Measurements from ENCODE around the gene TNFRSF8. TPM values are rescaled to one million over a fixed set of nuclear protein-coding genes. Genes with fewer than 3 reads are reported as not detected.
"Not testable (repeated sequence)": the region's sequence is repeated elsewhere in the genome, so short reads cannot be mapped to it uniquely, and the experiment has no call there.

Gene TNFRSF8
- total RNA-seq, 2 donors from 2014 or later: 0.16 to 0.47 TPM

DNA sequence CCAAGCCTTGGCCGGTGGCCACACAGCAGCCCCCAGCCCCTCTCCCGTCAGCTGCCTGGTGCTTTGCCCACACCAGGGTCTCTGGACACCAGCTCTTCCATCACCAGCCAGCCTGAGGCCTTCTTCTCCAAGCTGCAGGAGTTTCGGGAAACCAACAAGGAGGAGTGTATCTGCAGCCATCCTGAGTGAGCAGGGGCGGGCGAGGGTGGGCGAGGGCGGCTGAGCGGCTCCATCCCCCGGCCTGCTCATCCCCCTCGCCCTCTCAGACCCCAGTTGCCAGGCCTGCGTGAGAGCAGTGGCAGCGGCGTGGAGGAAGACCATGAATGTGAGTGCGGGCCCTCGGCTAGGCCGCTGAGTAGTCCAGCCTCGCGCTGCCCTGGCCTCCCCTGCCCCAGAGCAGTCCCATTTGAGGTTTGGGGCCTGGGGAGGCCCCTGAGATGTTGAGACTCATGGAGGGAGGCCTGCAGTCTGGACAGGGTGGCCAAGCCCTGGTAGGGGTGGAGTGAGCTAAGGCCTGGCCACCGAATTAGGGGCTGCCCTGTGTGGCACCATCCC lies 34.1 kb upstream of the TNFRSF8 start:
- no peaks in the 10 kb centered on the region for H3K27me3 ChIP-seq
- H3K9ac ChIP-seq (ENCODE audit: low read depth in 2 of 2, low read length in 2 of 2): no peak overlapping the region
- no peak overlapping the region for H3K4me3 ChIP-seq
- DNase-seq: no peak
- H3K36me3 ChIP-seq: no peaks in the 10 kb centered on the region
- no peaks in the 10 kb centered on the region for H3K4me1 ChIP-seq
- TF ChIP-seq, protein P1, sequence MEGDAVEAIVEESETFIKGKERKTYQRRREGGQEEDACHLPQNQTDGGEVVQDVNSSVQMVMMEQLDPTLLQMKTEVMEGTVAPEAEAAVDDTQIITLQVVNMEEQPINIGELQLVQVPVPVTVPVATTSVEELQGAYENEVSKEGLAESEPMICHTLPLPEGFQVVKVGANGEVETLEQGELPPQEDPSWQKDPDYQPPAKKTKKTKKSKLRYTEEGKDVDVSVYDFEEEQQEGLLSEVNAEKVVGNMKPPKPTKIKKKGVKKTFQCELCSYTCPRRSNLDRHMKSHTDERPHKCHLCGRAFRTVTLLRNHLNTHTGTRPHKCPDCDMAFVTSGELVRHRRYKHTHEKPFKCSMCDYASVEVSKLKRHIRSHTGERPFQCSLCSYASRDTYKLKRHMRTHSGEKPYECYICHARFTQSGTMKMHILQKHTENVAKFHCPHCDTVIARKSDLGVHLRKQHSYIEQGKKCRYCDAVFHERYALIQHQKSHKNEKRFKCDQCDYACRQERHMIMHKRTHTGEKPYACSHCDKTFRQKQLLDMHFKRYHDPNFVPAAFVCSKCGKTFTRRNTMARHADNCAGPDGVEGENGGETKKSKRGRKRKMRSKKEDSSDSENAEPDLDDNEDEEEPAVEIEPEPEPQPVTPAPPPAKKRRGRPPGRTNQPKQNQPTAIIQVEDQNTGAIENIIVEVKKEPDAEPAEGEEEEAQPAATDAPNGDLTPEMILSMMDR (IDR thresholded peaks at IDR 0.05): no peak
- H3K9me3 ChIP-seq: no peaks in the 10 kb centered on the region
- intact Hi-C loops (cut with DNase I): no loop called here
- no peak overlapping the region for H3K27ac ChIP-seq

DNA sequence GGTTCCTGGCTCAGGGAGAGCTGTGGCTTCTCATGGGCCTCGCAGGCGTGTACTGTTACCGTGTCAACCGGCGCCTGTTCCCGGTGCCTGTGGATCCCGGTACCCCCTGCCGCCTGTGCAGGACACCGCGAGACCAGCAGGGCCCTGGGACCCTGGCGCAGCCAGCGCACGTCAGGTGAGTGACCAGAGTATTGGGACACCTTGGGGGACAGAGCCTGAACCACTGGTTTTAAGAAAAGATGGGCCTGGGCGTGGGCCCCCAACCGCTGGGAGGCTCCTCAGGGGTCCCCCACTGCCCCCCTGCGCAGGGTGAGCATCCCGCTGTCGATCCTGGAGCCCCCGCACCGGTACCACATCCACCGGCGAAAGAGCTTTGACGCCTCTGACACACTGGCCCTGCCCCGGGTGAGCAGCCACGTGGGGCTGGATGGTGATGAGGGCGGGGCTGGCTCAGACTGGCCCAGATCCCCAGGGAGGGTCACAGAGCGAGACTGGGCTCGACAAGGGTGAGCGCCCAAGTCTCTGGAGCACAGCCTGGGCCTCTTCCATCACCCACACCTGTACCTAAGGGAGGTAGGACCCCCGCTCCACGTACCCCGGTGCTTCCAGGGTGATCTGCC lies 33.3 kb upstream of the TNFRSF8 start:
- TF ChIP-seq, protein P1 (IDR thresholded peaks at IDR 0.05): no peak
- H3K4me3 ChIP-seq: no peak overlapping the region
- H3K9me3 ChIP-seq: no peaks in the 10 kb centered on the region
- no peak overlapping the region for H3K27ac ChIP-seq
- H3K4me1 ChIP-seq: no peaks in the 10 kb centered on the region
- no peaks in the 10 kb centered on the region for H3K27me3 ChIP-seq
- no peaks in the 10 kb centered on the region for H3K36me3 ChIP-seq
- intact Hi-C loops (cut with DNase I): no loop called here
- no peak for DNase-seq
- no peak overlapping the region for H3K9ac ChIP-seq (ENCODE audit: low read depth in 2 of 2, low read length in 2 of 2)

DNA sequence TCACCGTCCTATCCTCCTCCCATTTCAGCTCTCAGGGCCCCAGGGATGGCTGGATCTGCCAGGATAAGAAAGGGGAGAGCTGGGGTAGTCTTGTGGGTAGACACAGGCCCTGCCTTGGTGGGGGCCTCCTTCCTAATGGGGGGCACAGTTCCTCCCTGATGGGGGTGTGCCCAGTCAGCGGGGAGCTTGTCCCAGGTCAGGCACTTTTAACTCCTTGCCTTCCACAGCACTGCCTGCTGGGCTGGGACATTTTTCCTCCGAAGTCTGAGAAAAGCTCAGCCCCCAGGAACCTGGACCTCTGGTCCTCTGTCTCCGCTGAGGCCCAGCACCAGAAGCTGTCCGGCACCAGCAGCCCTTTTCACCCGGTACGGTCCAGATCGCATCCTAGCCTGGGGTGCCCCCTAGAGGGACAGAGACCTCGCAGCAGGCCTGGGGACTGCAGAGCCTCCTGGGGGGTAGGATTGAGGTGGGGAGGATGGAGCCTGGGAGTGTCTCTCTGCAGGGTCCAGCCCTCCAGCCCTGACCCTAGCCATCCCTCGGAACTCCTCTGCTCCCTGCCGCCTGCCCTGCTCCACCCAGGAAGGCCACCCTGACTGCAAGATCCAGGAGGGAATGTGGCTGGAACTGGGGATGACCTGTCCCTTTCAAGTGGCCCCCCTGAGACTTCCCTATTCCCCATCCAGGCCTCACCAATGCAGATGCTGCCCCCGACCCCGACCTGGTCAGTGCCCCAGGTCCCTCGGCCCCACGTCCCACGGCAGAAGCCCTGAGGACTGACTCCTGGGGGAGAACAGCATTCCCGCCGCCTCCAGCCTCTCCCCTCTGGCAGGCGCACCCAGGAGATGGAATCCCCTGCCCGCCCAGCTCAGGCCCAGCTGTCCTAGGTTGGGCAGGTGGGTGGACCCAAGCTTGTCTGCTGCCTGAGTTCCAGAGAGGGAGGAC lies 31.8 kb upstream of the TNFRSF8 start:
- Histone ChIP-seq H3K27me3 (no peaks in the 10 kb centered on the region), H3K4me1 (no peaks in the 10 kb centered on the region), H3K9ac (ENCODE audit: low read depth in 2 of 2, low read length in 2 of 2) (no peak overlapping the region), H3K27ac (no peak overlapping the region), H3K36me3 (no peaks in the 10 kb centered on the region), H3K9me3 (no peaks in the 10 kb centered on the region), H3K4me3 (no peak overlapping the region)
- DNase-seq: peak; percentile 34
- intact Hi-C loops (cut with DNase I): no loop called here
- TF ChIP-seq, protein P1 (IDR thresholded peaks at IDR 0.05): peak; percentile 27

DNA sequence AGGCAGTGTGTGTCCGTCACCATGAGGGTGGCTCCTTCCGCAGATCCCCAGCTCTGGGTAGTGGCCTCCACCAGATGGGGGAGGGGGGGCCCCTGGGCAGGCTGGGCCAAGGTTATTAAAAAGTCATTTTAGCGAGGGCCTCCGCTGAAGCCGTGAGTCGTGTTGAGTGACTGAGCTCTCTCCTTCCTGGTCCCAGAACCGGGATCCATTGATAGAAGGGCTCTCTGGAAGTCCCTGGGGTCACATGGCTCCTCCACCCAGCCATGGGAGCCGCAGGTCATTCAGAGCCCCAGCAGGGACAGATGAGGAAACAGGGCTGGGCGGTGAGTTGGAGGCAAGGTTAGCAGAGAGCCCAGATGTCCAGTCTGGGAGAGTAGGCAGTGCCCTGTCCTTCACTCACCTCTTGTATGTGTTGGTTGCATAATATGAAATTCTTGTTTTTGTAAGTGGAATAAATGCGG lies 30.9 kb upstream of the TNFRSF8 start:
- Histone ChIP-seq H3K9me3 (no peaks in the 10 kb centered on the region), H3K4me1 (no peaks in the 10 kb centered on the region), H3K4me3 (no peak overlapping the region), H3K27ac (no peak overlapping the region), H3K27me3 (no peaks in the 10 kb centered on the region), H3K36me3 (no peaks in the 10 kb centered on the region), H3K9ac (ENCODE audit: low read depth in 2 of 2, low read length in 2 of 2) (no peak overlapping the region)
- TF ChIP-seq, protein P1 (IDR thresholded peaks at IDR 0.05): no peak
- no peak for DNase-seq
- intact Hi-C loops (cut with DNase I): no loop called here

DNA sequence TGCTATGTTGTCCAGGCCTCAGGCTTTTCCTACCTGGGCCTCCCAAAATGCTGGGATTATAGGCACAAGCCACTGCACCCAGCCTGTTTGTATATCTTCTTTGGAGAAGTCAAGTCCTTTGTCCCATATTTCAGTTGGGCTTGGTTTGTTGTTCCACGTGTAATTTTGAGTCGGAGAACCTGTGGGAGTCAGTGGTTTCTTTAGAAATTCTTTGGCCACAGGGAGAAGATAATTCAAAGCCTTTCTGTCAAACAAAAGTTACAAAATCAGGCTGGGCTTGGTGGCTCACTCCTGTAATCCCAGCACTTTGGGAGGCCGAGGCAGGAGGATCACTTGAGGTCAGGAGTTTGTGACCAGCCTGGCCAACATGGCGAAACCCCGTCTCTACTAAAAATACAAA lies 29.7 kb upstream of the TNFRSF8 start:
- DNase-seq; H3K27ac ChIP-seq; H3K4me3 ChIP-seq; intact Hi-C loops (cut with DNase I); H3K9me3 ChIP-seq; H3K4me1 ChIP-seq; H3K9ac ChIP-seq (ENCODE audit: low read depth in 2 of 2, low read length in 2 of 2); H3K27me3 ChIP-seq; H3K36me3 ChIP-seq: not testable (repeated sequence)
